ENCODE data around the gene PLXDC1.

DNA sequence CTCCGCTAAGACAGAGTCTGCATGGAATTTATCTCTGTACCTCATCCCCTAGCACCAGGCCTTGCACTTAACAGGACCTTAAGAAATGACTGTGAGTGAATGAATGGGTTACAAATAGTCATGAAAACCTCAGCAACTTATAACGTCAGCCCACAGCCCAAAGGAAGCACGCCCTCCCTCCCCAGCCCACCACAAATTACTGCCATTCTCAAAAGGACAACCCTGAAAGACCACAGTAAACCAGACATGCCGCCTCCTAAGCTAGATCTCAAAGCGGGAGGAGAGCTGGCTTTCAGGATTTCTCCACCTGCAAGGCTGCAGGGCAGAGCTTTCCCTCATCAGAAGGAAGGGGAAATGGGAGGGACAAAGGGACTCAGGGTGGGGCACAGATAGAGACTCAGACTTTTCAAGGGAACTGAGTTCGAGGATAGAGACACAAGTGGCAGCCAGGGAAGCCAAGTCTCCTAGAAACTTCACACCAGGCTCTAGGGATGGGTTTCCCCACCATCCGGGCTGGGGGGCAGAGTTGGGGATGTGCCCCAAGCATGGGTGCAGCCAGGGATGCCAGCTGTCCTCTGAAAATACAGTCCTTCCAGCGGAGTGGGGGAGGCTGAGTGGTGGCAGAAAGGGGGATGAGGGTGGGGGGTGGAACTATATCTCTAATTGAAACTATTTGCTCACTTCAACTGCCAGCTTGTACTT is 56.7 kb downstream of the PLXDC1 start:
- TF ChIP-seq, protein P1, sequence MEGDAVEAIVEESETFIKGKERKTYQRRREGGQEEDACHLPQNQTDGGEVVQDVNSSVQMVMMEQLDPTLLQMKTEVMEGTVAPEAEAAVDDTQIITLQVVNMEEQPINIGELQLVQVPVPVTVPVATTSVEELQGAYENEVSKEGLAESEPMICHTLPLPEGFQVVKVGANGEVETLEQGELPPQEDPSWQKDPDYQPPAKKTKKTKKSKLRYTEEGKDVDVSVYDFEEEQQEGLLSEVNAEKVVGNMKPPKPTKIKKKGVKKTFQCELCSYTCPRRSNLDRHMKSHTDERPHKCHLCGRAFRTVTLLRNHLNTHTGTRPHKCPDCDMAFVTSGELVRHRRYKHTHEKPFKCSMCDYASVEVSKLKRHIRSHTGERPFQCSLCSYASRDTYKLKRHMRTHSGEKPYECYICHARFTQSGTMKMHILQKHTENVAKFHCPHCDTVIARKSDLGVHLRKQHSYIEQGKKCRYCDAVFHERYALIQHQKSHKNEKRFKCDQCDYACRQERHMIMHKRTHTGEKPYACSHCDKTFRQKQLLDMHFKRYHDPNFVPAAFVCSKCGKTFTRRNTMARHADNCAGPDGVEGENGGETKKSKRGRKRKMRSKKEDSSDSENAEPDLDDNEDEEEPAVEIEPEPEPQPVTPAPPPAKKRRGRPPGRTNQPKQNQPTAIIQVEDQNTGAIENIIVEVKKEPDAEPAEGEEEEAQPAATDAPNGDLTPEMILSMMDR (IDR thresholded peaks at IDR 0.05): no peak
- TF ChIP-seq POLR2A (IDR thresholded peaks at IDR 0.05): no peak
- no peak for TF ChIP-seq EP300 (IDR thresholded peaks at IDR 0.05)
